HL-60/S4 (cell line): ENCODE results near the gene TULP1.
"Not testable (repeated sequence)": the region's sequence is repeated elsewhere in the genome, so short reads cannot be mapped to it uniquely, and the experiment has no call there.

Source experiments
- in situ Hi-C: fragments of 300-500 bp; cut with MboI; formaldehyde crosslinking; loops from 2 replicates; pipeline ENCODE4 v1.14.3; 2022; ENCODE audit warnings: low sequenced_read_pairs

The TULP1 gene

GRCh38 chr6:35522151-35522550 is 9.5 kb upstream of the TULP1 start:
- in situ Hi-C loops = no loop called here

DNA sequence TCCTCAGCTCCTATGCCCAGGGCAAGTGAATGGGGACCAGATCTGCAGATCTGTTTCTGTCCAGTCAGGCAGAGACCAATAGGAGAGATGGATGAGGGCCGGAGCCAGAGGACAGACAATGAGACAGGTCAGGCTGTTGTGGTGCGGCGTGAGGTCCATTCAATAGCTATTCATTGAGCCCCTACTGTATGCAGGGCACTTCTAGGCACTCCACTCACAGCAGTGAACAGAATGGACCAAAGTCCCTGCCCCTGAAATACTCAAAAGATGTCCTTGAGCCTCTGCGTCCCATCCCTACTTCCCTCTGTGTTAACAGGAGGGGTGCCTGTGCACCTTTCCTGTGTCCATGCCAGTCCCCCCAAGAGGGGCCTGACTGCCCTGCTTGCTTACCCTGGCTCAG is 8.5 kb upstream of the TULP1 start:
- in situ Hi-C loops = no loop called here

DNA sequence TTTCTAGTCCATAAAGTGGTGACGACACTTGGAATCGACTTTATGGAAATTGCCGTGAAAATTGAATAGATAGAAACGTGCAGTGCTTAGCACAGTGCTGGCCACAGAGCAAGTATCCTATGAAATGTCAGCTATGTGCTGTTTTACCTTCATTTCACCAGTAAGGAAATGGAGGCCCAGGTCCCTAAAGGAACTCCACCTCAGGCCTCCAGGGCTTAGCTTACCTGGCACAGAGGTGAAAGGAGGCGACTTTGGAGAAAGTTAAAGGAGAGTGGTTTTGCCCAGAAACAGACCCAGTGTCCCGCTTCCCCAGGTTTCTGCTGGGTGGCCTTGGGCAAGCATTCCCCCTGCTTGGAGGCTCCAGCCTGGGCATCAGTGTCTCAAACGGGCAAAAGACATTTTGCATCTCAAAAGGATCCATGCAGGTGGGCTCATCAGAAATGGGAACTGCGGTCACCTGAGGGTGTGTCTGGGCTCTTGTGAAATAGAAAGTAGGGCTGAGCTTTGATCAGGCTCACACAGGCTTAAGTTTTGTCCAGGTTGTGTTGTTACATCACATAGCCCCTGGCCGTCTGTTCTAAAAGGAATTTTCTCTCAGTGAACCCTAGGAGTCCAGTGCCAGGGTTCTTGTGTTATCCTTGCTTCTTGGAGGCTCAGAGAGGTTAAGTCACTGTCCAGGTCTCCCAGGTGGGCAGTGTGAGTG is 6.8 kb upstream of the TULP1 start:
- in situ Hi-C loops = no loop called here

GRCh38 chr6:35518566-35519312 is 6.0 kb upstream of the TULP1 start:
- in situ Hi-C loops = no loop called here

GRCh38 chr6:35517978-35518377 is 5.3 kb upstream of the TULP1 start:
- in situ Hi-C loops = not testable (repeated sequence)

DNA sequence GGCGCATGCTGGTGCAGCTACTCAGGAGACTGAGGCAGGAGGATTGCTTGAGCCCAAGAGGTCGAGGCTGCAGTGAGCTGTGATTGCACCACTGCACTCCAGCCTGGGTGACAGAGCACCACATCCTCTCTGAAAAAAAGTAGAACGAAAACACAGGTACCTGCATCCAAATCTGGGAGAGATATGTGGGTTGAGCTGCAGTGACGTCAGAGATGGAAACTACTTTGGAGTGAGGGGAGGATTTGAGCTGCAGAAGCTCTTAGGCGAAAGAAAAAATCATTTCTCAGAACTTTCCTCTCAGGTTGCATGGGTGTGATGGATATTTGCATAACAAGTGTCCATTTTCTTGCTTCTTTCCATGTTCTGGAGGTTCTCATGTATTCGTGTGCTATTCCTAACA is 4.0 kb upstream of the TULP1 start:
- in situ Hi-C loops = no loop called here

DNA sequence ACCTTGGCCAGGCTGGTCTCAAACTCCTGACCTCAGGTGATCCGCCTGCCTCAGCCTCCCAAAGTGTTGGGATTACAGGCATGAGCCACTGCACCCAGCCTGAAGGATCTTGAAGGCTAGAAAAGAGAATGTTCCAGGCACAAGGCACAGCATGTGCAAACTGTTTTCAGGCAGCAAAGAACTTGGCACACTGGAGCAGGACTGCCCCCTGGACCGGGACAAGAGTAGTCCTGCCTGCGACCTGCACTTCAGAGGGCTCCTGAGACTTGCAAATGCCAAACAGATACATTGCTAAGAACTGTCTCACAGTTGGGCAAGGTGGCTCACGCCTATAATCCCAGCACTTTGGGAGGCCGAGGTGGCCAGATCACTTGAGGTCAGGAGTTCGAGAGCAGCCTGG is 3.2 kb upstream of the TULP1 start:
- in situ Hi-C loops = not testable (repeated sequence)

DNA sequence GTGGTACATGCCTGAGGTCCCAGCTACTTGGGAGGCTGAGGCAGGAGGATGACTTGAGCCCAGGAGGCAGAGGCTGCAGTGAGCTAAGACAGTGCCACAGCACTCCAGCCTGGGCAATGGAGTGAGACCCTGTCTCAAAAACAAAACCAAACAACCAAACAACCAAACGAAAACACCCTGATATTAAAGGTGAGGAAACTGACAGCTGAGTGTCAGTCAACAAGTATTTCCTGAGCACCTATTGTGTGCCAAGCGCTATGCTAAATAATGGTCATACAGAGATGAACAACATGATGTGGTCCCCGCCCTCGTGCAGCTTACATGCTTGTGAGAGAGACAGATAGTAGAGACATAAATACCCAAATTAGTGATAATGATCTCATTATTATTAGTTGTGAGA is 1.9 kb upstream of the TULP1 start:
- in situ Hi-C loops = no loop called here

- in situ Hi-C loops = no loop called here
These were observed 690 bp downstream of the TULP1 start for GRCh38 chr6:35512006-35512405.

DNA sequence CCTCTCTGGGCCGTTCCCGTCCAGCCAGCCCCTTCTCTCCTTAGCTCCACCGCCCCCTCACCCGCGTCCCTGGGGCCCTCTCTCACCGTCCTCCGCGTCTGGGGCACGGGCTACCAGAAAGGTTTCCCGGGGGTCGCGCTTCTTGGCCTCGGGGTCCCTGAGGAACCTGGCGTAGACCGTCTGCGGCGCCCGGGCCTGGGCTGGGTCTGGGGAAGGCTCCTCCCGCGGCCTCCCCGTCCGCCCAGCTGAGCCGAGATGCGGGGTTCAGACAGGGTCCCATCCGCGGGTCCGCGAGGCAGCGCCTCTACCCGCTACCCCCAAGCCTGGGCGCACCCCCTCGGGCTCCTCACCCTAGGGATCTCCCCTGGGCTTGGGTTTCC is 1.1 kb downstream of the TULP1 start:
- in situ Hi-C loops = no loop called here

DNA sequence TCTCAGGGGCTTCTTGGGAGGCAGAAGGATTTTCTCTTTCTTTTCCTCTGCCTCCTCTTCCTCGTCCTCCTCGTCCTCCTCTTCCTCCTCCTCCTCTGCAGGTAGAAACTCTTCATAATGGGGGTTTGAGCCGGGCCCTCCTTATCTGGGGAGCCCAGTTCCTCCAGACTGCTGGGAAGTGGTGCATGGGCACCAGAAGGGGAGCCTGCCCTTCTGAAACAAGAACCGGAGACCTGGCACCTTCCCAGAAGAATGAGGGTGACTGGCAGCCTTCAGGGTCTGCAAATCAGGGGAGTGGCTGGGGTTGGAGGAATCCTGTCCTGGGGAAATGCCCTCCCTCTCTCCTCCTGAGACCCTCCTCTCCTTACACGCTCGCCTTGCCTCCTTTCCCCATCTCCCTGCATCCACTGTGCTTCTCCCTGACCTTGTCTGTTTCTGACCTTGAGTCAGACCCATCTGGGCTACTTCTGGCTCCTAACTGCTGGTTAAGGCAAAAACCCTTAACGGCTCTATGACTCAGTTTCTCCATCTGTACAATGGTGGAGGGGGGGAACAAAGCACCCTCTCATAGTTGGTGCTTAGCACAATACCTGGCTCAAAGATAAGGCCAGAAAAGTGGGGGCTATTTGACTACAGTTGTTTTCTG is 1.7 kb downstream of the TULP1 start:
- in situ Hi-C loops = no loop called here

DNA sequence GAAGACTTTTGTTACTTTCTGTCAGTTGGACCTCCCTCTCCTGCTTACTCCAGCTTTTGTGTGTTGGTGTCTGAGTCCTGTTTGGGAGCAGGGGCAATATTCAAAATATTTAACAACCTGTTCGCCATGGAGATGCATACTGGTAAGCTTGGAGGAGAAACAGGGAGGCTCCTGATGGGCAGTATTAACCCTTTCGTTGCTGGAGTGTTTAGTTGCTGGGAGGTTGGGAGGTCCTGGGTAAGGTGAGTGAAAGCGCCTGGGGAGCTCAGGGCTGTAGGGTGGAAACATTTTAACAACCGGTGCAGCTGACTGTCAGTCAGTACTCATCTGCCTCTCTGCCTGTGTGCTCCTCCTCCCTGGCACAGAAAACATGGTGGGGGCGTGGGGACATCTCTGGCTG is 4.2 kb downstream of the TULP1 start:
- in situ Hi-C loops = no loop called here

GRCh38 chr6:35508027-35508426 is 4.7 kb downstream of the TULP1 start:
- in situ Hi-C loops = no loop called here

DNA sequence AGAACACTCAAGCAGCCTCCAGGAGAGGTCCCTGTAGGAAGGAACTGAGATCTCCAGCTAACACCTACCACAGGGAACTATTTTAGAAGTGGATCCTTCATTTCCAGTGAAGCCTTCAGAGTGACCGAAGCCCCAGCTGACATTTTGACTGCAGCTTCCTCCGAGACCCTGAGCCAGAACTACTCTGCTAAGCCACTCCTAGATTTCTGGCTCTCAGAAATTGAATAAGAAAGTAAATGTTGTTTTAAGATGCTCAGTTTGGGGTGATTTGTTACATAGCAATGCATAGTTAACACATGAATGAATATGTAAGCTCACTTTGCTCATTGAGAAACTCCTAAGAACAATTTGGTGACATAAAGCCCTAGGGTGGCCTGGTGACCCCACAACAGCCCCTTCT is 5.5 kb downstream of the TULP1 start:
- in situ Hi-C loops = no loop called here

GRCh38 chr6:35506536-35506935 is 6.2 kb downstream of the TULP1 start:
- in situ Hi-C loops = no loop called here

GRCh38 chr6:35505999-35506412 is 6.7 kb downstream of the TULP1 start:
- in situ Hi-C loops = no loop called here

DNA sequence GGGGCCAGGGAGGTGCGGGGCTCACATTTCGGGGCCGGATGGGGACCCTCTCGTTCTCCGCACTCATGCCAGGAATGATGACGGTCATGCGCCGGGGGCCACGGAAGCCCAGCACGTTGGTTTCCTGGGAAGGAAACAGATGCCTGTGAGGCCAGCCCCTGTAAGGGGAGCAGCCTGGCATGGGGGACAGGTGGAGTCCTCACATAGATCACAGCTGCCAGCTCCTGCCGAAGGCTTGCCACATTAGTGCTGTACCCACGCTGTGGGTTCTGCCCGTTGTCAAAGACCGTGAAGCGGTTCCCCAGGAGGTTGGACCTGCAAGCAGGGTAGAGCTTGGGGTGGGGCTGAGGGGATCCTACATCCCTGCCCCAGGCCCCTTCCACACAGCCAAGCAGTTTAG is 9.2 kb downstream of the TULP1 start:
- in situ Hi-C loops = no loop called here

GRCh38 chr6:35501784-35502183 is 10.9 kb downstream of the TULP1 start:
- in situ Hi-C loops = no loop called here

GRCh38 chr6:35500782-35501181 is 11.9 kb downstream of the TULP1 start:
- in situ Hi-C loops = no loop called here

- in situ Hi-C loops = no loop called here
These were observed 13.3 kb downstream of the TULP1 start for GRCh38 chr6:35499372-35499771.

DNA sequence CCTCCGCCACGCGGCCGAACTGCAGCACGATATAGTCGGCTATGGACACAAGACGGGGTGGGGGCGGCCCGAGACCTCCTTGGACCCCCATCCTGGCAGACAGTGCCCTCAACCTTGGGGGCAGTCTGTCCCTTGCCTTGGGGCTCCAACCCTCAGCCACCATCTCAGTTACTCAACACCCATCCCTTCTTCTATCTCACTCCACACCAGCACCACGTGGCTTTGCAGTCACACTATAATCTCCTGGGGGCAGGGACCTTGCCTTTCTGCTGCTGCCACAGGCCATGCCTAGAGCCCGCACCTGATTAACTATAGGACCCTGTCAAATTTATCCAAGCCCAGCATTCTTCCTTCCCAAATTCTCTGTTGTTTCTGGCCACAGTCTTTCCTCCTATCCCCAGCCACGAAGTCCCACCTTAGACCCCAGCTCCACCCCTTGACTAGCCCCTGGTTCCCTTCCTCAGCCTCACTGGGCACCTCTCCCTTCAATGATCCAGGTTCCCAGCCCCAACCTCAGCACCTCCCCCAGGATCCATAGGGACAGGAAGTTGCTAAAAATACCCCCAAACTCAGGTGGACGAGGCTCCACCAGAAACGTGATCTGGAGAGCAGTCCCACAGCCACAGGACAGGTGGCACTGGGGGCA is 14.2 kb downstream of the TULP1 start:
- in situ Hi-C loops = no loop called here
